Measurements from ENCODE around the gene NGEF.
"Not testable (repeated sequence)": the region's sequence is repeated elsewhere in the genome, so short reads cannot be mapped to it uniquely, and the experiment has no call there.

The NGEF gene

DNA sequence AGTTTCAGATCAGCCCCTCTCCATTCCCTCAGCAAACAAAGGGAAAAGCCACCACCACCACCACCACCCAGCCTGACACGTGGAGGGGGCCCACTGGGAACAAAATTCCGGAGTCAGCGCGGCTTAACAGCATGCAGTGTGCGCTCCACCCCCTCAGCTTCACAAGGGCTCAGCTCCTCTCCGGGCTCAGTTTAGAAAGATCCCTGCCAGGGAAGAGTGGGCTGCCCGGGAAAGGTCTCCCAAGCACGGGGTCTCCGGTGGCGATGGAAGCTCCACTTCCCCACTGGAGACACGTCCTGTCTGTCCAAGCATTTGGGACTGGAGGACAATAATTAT is 87.3 kb downstream of the NGEF start:
- DNase-seq: no peak

DNA sequence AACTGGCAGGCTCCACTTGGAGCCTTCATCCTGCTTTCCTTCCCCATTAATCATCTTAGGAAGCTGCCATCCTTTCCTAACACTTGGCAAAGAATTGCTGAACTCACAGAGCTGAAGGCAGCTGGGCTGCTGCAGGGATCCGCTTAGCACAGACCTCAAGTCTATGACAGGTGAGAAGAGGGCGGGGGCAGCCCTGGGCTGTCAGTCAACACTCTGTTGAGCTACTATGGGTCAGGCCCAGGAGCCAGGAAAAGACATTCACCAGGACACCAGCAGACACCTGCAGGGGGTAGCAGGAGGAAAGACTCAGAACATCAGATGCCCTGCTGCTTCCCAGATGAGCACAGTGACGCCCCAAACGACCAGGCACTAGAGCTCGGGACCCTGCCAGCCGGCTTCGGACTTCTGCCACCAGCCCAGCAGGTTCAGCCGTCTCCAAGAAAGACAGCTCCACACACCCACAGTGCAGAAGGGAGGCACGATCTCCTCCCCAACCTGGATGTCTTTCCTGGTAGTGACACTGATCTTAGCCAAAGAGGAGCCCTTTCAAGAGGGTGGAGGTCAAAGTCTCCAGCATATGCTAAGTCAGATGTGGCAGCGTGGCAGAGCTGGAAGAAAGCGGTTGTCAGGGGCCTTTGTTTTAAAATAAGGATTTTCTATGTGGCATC is 87.8 kb downstream of the NGEF start:
- no peak for DNase-seq

DNA sequence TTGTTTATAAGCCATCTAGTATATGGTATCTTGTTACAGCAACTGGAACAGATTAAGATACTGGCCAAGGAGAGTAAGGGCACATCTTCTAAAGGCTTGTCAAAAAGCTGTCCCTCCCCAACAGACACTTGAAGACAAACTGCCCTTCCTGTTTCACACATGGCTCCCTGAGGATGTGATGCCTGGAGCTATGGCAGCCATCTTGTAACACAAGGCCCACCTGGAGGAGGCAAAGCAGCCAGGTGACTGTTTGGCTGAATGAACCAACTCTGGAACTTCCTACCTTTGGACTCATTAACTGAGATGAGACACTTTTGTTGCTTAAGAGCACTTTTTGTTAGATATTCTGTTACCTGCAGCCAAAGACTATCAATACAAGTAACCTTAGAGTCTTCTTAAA is 88.6 kb downstream of the NGEF start:
- no peak for DNase-seq

DNA sequence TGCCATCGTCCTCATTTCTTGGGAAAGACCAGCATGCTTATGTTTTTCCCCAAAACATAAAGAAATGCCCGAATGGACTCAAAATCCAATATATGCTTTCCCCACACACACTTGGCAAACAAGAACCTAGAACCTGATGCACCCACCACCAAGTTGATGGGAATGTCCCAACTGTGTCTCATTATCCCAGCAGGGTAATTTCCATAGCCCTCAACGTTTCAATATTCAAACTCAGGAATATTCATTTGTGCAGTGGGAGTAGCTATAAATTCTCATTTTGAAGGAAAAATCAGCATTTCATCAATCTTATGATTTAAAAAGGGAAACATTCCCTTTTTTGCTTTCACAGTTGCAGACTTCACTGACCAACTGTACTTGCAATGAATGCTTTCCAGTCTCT is 92.3 kb downstream of the NGEF start:
- DNase-seq: no peak

DNA sequence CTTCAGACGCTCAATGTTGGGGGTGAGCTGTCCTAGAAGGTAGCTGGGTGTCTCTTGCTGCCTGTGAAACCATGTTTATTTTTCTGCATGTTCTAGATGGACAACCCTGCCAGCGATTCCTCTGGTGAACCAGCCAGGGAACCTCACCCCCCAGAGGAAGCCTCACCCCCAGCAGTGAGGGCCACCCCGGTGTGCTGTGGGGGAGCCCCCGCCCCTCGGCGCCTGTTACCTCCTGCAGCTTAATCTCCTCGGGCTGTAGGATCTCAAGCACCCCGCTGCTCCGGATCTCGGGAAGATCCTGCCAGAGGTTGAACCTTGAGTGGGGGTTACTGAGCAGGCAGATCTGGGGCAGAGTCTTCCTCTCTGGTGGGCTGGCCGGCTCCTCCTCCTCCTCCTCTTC is 93.0 kb downstream of the NGEF start:
- DNase-seq: no peak

DNA sequence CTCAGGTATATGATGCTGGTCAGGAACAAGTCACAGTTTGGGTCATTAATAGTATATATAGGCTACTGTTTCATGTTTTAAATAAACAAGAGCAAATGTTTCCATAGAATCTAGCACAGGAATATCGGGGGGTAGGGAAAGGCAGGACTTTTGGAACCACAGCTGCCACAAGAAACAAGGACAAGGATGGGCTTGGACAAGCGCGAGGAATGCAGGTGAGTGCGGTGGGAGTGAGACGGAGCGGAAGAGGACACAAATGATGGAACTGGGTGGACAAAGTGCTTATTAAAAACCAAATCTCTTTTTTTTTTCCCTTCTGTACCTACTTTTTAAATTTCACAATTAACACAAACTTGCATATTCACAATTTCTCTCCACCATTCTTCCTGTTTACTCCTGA is 93.9 kb downstream of the NGEF start:
- DNase-seq: no peak

DNA sequence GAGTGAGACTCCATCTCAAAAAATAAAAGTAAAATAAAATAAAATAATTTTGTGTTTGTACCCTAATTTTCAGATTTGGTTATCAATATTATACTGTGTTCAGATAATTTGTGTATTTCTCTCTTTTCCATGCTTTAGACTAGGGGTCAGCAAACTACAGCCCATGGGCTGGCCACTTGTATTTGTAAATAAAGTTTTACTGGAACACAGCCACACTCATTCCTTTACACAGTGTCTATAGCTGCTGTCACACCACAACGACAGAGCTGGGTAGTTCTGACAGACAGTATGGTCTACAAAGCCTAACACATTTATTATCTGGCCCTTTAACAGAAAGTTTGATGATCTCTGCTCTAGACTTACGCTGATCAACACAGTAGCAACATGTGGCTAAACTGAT is 99.2 kb downstream of the NGEF start:
- DNase-seq: no peak

DNA sequence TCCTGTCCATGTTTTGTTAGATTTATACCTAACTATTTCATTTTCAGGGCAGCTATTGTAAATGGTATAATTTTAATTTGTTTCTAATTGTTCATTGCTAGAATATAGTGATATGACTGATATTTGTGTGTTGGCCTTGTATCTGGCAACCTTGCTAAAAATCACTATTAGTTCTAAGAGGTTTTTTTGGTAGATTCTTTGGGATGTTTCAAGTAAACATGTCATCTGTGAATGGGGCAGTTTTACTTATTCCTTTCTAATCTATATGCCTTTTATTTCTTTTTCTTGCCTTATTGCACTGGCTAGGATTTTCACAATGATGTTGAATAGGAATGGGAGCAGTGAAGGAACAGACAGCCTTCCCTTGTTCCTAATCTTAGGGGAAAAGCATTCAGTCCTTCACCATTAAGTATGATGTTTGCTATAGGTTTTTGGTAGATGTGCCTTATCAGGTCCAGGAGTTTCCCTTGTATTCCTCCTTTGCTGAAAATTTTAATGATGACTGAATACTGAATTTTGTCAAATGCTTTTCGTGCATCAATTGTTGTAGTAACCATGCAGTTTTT is 101.3 kb downstream of the NGEF start:
- no peak for DNase-seq

DNA sequence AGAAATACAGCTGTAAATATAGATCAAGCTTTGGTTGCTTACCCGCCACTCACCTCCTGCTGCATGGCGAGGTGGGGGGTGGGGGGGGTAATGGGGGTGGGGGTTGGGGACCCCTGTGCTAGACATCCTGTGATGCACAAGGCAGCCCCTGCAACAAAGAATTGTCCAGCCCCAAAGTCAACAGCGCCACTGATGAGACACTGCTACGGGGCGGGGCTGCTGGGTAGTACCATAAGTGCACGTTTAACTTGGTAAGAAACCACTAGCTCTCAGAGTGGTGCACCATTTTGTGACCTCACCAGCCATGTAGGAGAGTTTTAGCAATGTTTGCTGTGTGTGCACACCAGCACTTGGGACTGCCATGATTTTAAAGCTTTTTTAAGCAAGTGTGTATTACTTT is 102.7 kb downstream of the NGEF start:
- no peak for DNase-seq

DNA sequence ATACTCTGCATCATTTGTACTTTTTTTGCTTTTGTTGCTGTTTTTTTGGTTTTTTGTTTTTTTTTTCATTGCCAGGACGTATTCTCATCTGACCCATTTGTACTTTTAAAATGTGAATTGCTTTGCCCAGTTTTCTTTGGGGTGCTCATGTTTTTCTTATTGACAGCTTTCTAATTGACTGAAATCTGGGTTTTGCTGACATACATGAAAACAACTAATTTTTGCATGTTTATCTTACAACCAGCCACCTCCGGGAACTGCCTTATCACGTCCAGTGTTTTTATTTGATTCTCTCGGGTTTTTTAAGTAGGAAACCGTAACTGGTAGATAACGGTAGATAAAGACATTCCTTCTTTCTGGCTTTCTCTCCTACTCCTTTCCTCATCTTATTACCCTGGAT is 104.4 kb downstream of the NGEF start:
- DNase-seq: no peak

DNA sequence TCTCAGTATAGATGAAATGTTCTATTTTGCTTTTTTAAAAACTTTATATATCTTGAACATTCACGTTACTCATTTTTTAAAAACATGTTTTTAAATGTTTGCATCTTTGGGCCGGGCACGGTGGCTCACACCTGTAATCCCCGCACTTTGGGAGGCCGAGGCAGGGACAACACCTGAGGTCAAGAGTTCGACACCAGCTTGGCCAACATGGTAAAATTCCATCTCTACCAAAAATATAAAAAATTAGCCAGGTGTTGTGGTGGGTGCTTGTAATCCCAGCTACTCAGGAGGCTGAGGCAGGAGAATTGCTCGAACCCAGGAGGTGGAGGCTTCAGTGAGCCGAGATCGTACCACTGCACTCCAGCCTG is 105.4 kb downstream of the NGEF start:
- not testable (repeated sequence) for DNase-seq

DNA sequence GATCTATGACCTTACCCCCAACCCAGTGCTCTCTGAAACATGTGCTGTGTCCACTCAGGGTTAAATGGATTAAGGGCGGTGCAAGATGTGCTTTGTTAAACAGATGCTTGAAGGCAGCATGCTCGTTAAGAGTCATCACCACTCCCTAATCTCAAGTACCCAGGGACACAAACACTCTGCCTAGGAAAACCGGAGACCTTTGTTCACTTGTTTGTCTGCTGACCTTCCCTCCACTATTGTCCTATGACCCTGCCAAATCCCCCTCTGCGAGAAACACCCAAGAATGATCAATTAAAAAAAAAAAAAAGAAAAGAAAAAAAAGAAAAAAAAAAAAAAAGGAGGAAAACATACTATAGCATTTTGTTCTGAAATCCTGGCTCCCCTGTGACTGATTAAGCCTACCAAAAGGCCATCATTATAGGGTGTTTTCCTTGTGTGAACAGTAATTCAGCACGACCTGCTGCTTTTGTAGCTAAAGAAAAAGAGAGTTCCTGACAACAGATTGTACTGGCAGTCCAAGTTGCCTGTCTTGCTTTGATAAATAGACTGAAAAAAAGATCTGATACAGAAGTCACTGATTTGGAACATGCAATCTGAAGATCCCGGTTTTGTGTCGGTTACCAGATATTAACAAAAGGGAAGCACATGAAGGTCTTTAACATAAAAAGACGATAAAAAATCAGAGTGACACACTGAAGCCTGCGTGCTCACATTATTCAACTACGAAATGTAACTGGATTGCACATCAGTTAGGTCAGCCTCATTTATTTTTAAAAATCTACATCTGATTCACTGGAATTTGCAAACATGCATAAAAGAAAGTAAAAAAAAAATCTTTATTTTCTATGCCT is 106.0 kb downstream of the NGEF start:
- not testable (repeated sequence) for DNase-seq

DNA sequence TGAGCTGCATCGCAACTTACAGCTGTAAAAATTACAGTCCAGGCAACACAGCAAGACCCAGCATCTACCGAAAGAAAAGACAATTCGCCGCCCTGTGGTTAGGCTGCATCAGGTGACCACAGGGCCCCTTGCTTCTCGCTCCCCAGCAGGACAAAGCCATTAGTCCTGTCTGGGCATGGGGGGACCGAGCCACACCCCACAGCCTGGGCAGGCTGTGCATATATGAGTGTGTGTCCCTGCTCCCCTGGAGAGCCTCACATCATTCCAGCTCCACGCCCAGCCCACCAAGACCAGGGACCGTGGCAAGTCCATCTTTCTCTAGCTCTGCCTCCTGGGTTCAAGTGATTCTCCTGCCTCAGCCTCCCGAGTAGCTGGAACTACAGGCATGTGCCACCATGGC is 109.1 kb downstream of the NGEF start:
- DNase-seq: no peak

DNA sequence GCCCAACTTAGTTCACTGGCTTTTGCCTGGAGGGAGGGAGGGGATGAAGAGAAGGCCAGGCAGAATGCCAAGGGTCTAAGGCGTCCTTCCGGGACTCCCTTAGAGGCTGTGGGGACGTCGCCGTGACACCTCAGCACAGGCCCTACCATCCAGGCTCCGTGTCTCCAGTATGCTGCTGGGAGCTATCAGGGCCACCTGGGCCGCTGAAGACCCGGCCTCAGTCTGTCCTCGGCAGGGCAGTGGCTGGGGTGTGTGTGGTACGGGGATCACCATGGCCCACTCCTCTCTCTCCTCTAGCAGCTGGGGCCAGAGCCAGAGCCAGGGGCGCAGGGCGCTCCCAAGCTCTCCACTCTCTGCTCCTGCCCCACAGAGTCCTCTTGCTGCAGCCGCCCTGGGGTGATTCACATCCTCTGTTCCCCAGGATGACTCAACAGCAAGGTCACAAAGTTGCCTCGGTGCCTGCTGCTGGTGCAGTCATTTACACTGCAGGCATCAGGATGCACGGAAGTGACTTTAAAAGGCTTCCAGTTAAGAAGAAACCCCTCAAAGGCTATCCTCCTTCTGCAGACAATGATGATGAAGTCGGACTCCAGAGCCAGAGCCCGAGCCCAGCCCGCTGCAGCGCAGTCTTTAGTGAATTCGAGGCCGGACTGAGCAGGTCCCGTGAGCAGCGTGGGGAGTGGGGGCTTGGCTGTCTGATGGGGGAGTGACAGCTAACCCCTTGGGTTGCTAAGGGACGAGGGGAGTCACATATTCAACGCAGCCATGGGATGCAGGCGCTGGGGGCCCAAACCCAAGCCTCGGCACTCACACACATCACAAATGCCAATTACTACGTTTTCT is 111.1 kb downstream of the NGEF start:
- peak; percentile 60 for DNase-seq

DNA sequence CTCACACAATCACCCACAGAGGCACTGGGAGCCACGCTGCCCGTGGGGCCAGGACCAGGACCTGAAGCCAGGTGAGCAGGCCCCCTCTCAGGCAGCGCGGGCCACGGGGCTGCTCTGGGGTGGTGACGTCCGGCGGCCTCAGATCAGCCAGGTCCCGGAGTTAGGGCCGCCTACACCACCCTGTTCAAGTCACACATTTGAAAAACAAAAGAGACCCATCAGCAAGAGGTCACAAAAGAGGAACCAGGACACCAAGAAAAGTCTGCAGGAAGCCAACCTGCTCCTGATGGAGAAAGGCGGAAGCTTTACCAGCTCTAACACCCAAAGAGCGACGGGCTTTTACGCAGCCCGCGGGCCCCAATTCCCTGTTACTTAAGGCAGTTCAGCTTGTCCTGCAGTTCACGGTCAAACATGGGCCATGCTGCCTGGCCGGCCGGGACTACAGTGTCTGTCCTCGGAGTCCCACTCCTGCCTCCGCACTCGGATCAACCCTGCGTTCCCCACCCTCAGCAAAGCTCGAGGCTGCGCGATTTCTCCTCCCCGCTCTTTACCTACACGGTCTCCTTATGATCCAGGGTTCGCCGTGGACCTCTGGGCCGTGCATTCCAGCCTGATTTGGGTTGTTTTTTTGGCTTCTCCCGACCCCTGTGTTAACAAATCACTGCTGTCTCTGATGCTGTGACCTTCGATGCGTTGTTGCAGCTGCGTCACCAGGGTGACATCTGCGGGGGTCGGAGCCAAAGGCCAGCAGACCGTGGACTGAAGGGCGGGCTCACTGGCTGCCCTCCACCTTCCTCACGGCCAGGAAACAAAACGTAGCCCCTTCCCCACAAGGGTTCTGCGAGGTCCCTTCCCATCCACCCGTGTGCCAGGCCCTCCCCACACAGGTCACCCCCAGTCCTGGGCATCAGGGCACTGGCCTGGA is 112.0 kb downstream of the NGEF start:
- DNase-seq: no peak

DNA sequence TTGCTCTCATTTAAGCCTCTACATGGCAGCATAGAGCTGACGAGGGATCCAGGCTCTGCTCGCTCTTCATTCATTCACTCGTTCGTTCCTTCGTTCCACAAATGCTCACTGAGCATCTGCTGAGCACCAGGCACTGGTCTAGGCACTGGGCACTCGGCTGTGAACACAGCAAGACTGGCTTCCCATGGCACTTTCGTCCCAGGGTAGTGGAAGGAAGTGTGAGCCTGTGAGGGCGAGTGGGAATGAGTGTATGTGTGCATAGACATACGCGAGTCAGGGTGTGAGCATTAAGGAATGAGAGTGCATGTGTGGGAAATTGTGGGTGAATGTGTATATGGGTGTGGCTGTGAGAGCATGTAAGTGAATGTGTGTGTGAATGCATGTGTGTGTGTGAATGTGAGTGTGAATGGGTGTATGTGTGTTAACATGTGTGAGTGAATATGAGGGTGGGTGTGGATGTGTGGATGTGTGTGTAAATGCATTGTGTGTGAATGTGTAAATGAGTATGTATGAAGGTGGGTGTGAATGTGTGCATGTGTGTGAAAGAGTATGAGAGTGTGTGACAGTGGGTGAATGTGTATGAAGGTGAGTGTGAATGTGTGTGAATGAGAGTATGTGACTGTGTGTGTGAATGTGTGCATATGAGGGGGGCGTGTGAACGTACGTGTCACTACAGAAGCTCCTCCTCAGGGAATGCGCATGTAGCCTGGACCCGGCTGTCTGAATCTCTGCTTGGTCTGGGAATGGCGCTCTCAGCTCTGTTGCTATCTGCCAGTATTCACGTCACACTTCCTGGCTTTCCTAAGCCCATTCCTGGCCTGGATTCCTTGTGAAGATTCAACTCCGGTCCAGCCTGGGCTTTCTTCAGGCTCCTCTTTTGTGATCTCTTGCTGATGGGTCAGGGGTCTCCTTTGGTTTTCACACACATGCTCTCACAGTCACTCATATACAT is 114.2 kb downstream of the NGEF start:
- DNase-seq: no peak

DNA sequence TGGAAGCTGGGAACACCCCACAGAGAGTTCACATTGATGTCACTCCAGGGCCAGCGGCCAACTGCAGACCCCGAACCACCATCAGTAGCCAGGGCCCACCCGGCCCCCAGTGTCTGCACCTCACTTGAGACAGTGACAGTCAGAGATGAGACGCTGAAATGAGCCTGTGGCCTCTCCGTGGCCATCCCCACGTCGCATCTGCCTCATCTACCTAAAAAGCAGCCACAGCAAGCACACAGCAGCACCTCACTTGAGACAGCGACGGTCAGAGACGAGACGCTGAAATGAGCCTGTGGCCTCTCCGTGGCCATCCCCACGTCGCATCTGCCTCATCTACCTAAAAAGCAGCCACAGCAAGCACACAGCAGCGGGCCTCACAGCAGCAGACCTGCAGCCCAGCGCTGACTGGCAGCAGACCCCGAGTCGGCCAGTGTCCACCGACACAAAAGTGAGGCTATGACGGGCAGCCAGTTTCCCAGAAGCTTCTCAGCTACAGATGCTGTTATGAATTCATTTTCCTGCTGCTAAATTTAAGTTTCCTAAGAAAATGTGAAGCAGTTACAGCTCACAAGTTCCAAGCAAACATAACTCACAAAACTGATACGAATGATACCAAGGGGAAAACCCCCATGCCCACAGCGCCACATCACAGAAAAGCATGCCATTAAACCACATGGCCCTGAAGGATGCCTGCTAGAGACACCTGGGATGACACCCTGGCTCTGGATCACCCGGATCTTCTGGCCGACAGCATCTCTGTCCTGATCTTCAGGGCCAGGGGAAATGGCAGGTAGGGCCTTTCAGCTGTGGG is 115.3 kb downstream of the NGEF start:
- DNase-seq: peak; percentile 12

DNA sequence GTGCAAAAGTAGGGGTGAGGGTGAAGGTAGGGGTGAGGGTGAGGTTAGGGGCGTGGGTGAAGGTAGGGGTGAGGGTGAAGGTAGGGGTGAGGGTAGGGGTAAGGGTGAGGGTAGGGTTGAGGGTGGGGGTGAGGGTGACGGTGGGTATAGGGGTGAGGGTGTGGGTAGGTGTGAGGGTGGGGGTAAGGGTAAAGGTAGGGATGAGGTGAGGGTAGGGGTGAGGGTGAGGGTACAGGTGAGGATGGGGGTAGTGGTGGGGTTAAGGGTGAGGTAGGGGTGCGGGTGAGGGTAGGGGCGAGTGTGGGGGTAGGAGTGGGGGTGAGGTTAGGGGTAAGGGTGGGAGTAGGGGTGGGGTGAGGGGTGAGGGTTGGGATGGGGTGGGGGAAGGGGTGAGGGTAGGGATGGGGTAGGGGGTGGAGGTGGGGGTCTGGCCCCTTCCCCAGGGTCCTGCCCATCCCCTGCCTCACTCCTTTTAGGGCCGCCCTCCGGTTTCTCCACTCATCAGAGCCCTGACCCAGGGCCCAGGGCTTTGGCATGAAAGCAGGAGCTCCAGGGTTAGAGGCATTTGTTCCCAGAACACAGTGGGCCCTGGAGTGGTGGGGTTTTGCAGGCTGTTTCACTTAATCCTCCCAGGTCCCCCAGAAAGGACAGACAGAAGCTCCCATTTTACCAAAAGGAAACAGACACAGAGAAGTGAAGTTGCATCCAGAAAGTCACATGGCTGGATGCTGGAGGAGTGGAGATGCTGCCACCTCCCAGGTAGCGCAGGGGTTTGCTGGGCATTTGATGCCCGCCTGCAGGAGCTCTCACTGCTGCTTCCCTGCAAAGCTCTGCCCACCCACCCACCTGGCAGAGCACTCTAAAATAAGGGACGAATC is 116.1 kb downstream of the NGEF start:
- DNase-seq: no peak

DNA sequence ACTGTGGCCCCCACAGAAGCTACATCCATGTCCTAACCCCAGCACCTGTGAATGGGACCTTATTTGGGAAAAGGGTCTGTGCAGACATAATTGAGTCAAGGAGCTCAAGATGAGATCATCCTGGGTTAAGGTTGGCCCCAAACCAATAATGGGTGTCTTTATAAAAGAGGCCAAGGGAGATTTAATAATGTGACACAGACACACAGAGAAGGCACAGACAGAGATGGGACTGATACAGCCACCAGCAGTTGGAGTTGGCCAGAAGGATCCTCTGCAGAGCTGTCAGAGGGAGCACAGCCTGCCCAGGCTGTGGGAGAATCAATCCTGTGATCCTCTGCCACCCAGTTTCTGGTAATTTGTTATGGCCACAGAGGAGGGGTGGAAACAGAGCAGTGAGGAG is 116.9 kb downstream of the NGEF start:
- DNase-seq: no peak
